Endothelial cell (in vitro differentiated cells): Measurements from ENCODE around the gene WWC2. TPM values are rescaled to one million over a fixed set of nuclear protein-coding genes. Genes with fewer than 3 reads are reported as not detected.

Source experiments
- DNase-seq: peaks from one replicate; pipeline ENCODE4 v3.0.0; 2021; ENCODE audit warnings: low spot score
- H3K27ac Mint-ChIP-seq: one replicate; pipeline ENCODE4 v1.8.0; 2021; ENCODE audit warnings: mixed read lengths, inconsistent platforms; ENCODE audit not compliant: unreplicated experiment
- H3K27me3 Mint-ChIP-seq: one replicate; pipeline ENCODE4 v1.8.0; 2021; ENCODE audit warnings: mild to moderate bottlenecking, moderate library complexity, mixed read lengths, inconsistent platforms; ENCODE audit not compliant: unreplicated experiment
- H3K36me3 Mint-ChIP-seq: one replicate; pipeline ENCODE4 v1.8.0; 2021; ENCODE audit warnings: mild to moderate bottlenecking, low read depth, mixed read lengths, inconsistent platforms; ENCODE audit not compliant: unreplicated experiment
- H3K4me1 Mint-ChIP-seq: one replicate; pipeline ENCODE4 v1.8.0; 2021; ENCODE audit warnings: mild to moderate bottlenecking, mixed read lengths, inconsistent platforms; ENCODE audit not compliant: unreplicated experiment
- H3K4me3 Mint-ChIP-seq: one replicate; pipeline ENCODE4 v1.8.0; 2021; ENCODE audit warnings: mild to moderate bottlenecking, mixed read lengths, inconsistent platforms; ENCODE audit not compliant: unreplicated experiment
- H3K9me3 Mint-ChIP-seq: one replicate; pipeline ENCODE4 v1.8.0; 2021; ENCODE audit warnings: mixed read lengths, inconsistent platforms; ENCODE audit not compliant: unreplicated experiment
- CTCF ChIP-seq: fragments of 200-600 bp; sonication (generic); IDR thresholded peaks from one replicate; pipeline ENCODE4 v1.5.0; 2021; ENCODE audit warnings: antibody characterized with exemption; ENCODE audit not compliant: unreplicated experiment
- total RNA-seq: library from RNA; stranded (reverse); fragmentation: NEBNext Ultra II Directional; extraction: Animal tissue kit (Norgen Biotek cat#: 25700); gene quantifications from one replicate; pipeline ENCODE4 v1.2.1, GENCODE V29; 2021; ENCODE audit not compliant: unreplicated experiment

WWC2 gene
- total RNA-seq, 1 donor from 2014 or later, result 32.0 TPM

GRCh38 chr4:183071222-183071621 is 27.8 kb upstream of the WWC2 start:
- H3K4me3 Mint-ChIP-seq, result no peak overlapping the region
- H3K36me3 Mint-ChIP-seq, result peaks cover 7% of the 10 kb centered on the region
- no peaks in the 10 kb centered on the region for H3K9me3 Mint-ChIP-seq
- DNase-seq, result no peak
- no peak overlapping the region for H3K27ac Mint-ChIP-seq
- H3K27me3 Mint-ChIP-seq, result peaks cover 6% of the 10 kb centered on the region
- no peak for TF ChIP-seq CTCF
- peaks cover 5% of the 10 kb centered on the region for H3K4me1 Mint-ChIP-seq

- Mint-ChIP-seq H3K4me3 (no peak overlapping the region), H3K4me1 (peaks cover 5% of the 10 kb centered on the region), H3K9me3 (no peaks in the 10 kb centered on the region), H3K27me3 (peaks cover 10% of the 10 kb centered on the region), H3K27ac (no peak overlapping the region), H3K36me3 (peaks cover 7% of the 10 kb centered on the region)
- TF ChIP-seq CTCF, result no peak
- no peak for DNase-seq
Observed at GRCh38 chr4:183072176-183072575, 26.9 kb upstream of the WWC2 start.

GRCh38 chr4:183073838-183074145 is 25.3 kb upstream of the WWC2 start:
- H3K9me3 Mint-ChIP-seq, result no peaks in the 10 kb centered on the region
- peaks cover 8% of the 10 kb centered on the region for H3K27me3 Mint-ChIP-seq
- H3K4me3 Mint-ChIP-seq, result no peak overlapping the region
- H3K36me3 Mint-ChIP-seq, result peaks cover under 1% of the 10 kb centered on the region
- H3K4me1 Mint-ChIP-seq, result peaks cover 5% of the 10 kb centered on the region
- H3K27ac Mint-ChIP-seq, result no peak overlapping the region
- no peak for DNase-seq
- TF ChIP-seq CTCF, result peak; percentile 35

GRCh38 chr4:183074288-183074990 is 24.6 kb upstream of the WWC2 start:
- no peak for DNase-seq
- H3K4me1 Mint-ChIP-seq, result peaks cover 5% of the 10 kb centered on the region
- no peak overlapping the region for H3K4me3 Mint-ChIP-seq
- no peak for TF ChIP-seq CTCF
- no peaks in the 10 kb centered on the region for H3K36me3 Mint-ChIP-seq
- peaks cover 8% of the 10 kb centered on the region for H3K27me3 Mint-ChIP-seq
- H3K9me3 Mint-ChIP-seq, result no peaks in the 10 kb centered on the region
- H3K27ac Mint-ChIP-seq, result no peak overlapping the region

GRCh38 chr4:183078634-183079033 is 20.4 kb upstream of the WWC2 start:
- H3K36me3 Mint-ChIP-seq, result no peaks in the 10 kb centered on the region
- H3K9me3 Mint-ChIP-seq, result no peaks in the 10 kb centered on the region
- H3K4me1 Mint-ChIP-seq, result peaks cover 5% of the 10 kb centered on the region
- H3K27me3 Mint-ChIP-seq, result peaks cover 8% of the 10 kb centered on the region
- H3K27ac Mint-ChIP-seq, result no peak overlapping the region
- TF ChIP-seq CTCF, result no peak
- DNase-seq, result no peak
- no peak overlapping the region for H3K4me3 Mint-ChIP-seq
